ENCODE results near the gene GNG7.
"Not testable (repeated sequence)": the region's sequence is repeated elsewhere in the genome, so short reads cannot be mapped to it uniquely, and the experiment has no call there.

GNG7 gene

GRCh38 chr19:2527171-2527570 is 175.3 kb downstream of the GNG7 start:
- no peak for TF ChIP-seq CTCF (conservative IDR thresholded peaks at IDR 0.05; ENCODE audit: low read depth, low read length)
- H3K4me3 ChIP-seq (ENCODE audit: low read depth, low read length): no peak overlapping the region
- no peak for DNase-seq (ENCODE audit: low read depth)

GRCh38 chr19:2524840-2525723 is 177.4 kb downstream of the GNG7 start:
- DNase-seq (ENCODE audit: low read depth): peak; percentile 60
- peak overlapping the region; percentile 34 for H3K4me3 ChIP-seq (ENCODE audit: low read depth, low read length)
- no peak for TF ChIP-seq CTCF (conservative IDR thresholded peaks at IDR 0.05; ENCODE audit: low read depth, low read length)

- H3K4me3 ChIP-seq (ENCODE audit: low read depth, low read length): no peak overlapping the region
- TF ChIP-seq CTCF (conservative IDR thresholded peaks at IDR 0.05; ENCODE audit: low read depth, low read length): no peak
- DNase-seq (ENCODE audit: low read depth): no peak
Measured at GRCh38 chr19:2524361-2524839, 178.1 kb downstream of the GNG7 start.

- peak; percentile 68 for DNase-seq (ENCODE audit: low read depth)
Measured at GRCh38 chr19:2523630-2524311, 178.7 kb downstream of the GNG7 start.

GRCh38 chr19:2519482-2519881 is 183.0 kb downstream of the GNG7 start:
- TF ChIP-seq CTCF (conservative IDR thresholded peaks at IDR 0.05; ENCODE audit: low read depth, low read length): no peak
- DNase-seq (ENCODE audit: low read depth): no peak
- H3K4me3 ChIP-seq (ENCODE audit: low read depth, low read length): no peak overlapping the region

More at GRCh38 chr19:2523630-2524311, 178.7 kb downstream of the GNG7 start:
- H3K4me3 ChIP-seq (ENCODE audit: low read depth, low read length): no peak overlapping the region
- peak; percentile 52 for TF ChIP-seq CTCF (conservative IDR thresholded peaks at IDR 0.05; ENCODE audit: low read depth, low read length)

GRCh38 chr19:2518856-2519255 is 183.6 kb downstream of the GNG7 start:
- H3K4me3 ChIP-seq (ENCODE audit: low read depth, low read length): not testable (repeated sequence)
- peak; percentile 65 for DNase-seq (ENCODE audit: low read depth)

GRCh38 chr19:2517881-2518601 is 184.5 kb downstream of the GNG7 start:
- TF ChIP-seq CTCF (conservative IDR thresholded peaks at IDR 0.05; ENCODE audit: low read depth, low read length): no peak
- DNase-seq (ENCODE audit: low read depth): peak; percentile 78
- H3K4me3 ChIP-seq (ENCODE audit: low read depth, low read length): no peak overlapping the region
